HEK293 (cell line): ENCODE results near the gene FOXC1.

Source experiments
- CTCF ChIA-PET: fragments of 350-600 bp; formaldehyde crosslinking; extraction: SDS; loops from one replicate; lab custom pipeline; 2021; ENCODE audit warnings: antibody characterized with exemption; lab: Yijun Ruan, JAX
- POLR2A ChIA-PET: fragments of 300-600 bp; formaldehyde crosslinking; extraction: SDS; loops from one replicate; lab custom pipeline; 2020; ENCODE audit warnings: antibody characterized with exemption, inconsistent platforms; lab: Yijun Ruan, JAX
- H3K27ac ChIP-seq: fragments of 200-500 bp; sonication (Bioruptor generic); 2 replicates; pipeline ENCODE4 v1.5.1; 2014; ENCODE audit warnings: low read depth, low read length, control low read depth, inconsistent platforms; ENCODE audit errors: extremely low read depth
- H3K36me3 ChIP-seq, 2 experiments: fragments of 200-500 bp in 1 of 2; sonication (Bioruptor generic) in 1 of 2; 1 replicate in 1 of 2; 2 replicates in 1 of 2; pipeline ENCODE4 v1.5.1; 2014 to 2017; ENCODE audit warnings: inconsistent platforms in 2 of 2, low read length in 2 of 2; ENCODE audit not compliant: control insufficient read depth in 2 of 2, insufficient read depth in 1 of 2
- H3K4me1 ChIP-seq: fragments of 200-500 bp; sonication (Bioruptor generic); 2 replicates; pipeline ENCODE4 v1.5.1; 2014; ENCODE audit warnings: mild to moderate bottlenecking, low read length, inconsistent platforms; ENCODE audit not compliant: control insufficient read depth, insufficient read depth
- H3K4me3 ChIP-seq: 2 replicates; pipeline ENCODE4 v1.5.1; 2011; ENCODE audit warnings: low read depth, mild to moderate bottlenecking, control low read depth, low read length, moderate library complexity
- H3K9me3 ChIP-seq: fragments of 200-500 bp; sonication (Bioruptor generic); 2 replicates; pipeline ENCODE4 v1.5.1; 2014; ENCODE audit warnings: low read depth, low read length, inconsistent platforms; ENCODE audit not compliant: control insufficient read depth, insufficient read depth
- ATF2 ChIP-seq: fragments of 450-650 bp; formaldehyde crosslinking; IDR thresholded peaks from 2 replicates; pipeline ENCODE4 v1.5.1; 2016; ENCODE audit warnings: missing biosample characterization, missing genetic modification characterization, low read depth
- BCL11A ChIP-seq: fragments of 450-650 bp; formaldehyde crosslinking; IDR thresholded peaks from 2 replicates; pipeline ENCODE4 v1.5.1; 2016; ENCODE audit warnings: low read depth, missing biosample characterization, missing genetic modification characterization
- KLF17 ChIP-seq: fragments of 450-650 bp; formaldehyde crosslinking; IDR thresholded peaks from 2 replicates; pipeline ENCODE4 v1.5.1; 2016; ENCODE audit warnings: missing biosample characterization, missing genetic modification characterization
- KLF7 ChIP-seq: fragments of 450-650 bp; formaldehyde crosslinking; IDR thresholded peaks from 2 replicates; pipeline ENCODE4 v1.5.1; 2016; ENCODE audit warnings: missing biosample characterization, missing genetic modification characterization, borderline replicate concordance
- MEIS1 ChIP-seq: sonication (generic); formaldehyde crosslinking; IDR thresholded peaks from 2 replicates; pipeline ENCODE4 v1.8.1; 2022; ENCODE audit warnings: missing genetic modification reagents, mild to moderate bottlenecking, borderline replicate concordance
- TCF7L2 ChIP-seq: IDR thresholded peaks from 2 replicates; pipeline ENCODE4 v1.6.1; 2011; ENCODE audit warnings: low read depth, mild to moderate bottlenecking, inconsistent platforms, low read length, moderate library complexity, borderline replicate concordance
- YY2 ChIP-seq: fragments of 450-650 bp; formaldehyde crosslinking; IDR thresholded peaks from 2 replicates; pipeline ENCODE4 v1.5.1; 2016; ENCODE audit warnings: missing biosample characterization, missing genetic modification characterization
- ZBTB10 ChIP-seq: fragments of 450-650 bp; formaldehyde crosslinking; IDR thresholded peaks from 2 replicates; pipeline ENCODE4 v1.5.1; 2016; ENCODE audit warnings: missing biosample characterization, missing genetic modification characterization
- ZBTB20 ChIP-seq: fragments of 450-650 bp; formaldehyde crosslinking; IDR thresholded peaks from 2 replicates; pipeline ENCODE4 v1.5.1; 2016; ENCODE audit warnings: missing biosample characterization, missing genetic modification characterization
- ZIC2 ChIP-seq: fragments of 450-650 bp; formaldehyde crosslinking; IDR thresholded peaks from 2 replicates; pipeline ENCODE4 v1.5.1; 2016; ENCODE audit warnings: missing biosample characterization, missing genetic modification characterization
- ZNF155 ChIP-seq: fragments of 450-650 bp; formaldehyde crosslinking; IDR thresholded peaks from 2 replicates; pipeline ENCODE4 v1.5.1; 2016; ENCODE audit warnings: missing biosample characterization, missing genetic modification characterization
- ZNF157 ChIP-seq: fragments of 450-650 bp; formaldehyde crosslinking; IDR thresholded peaks from 2 replicates; pipeline ENCODE4 v1.5.1; 2016; ENCODE audit warnings: missing biosample characterization, missing genetic modification characterization
- ZNF2 ChIP-seq: fragments of 450-650 bp; formaldehyde crosslinking; IDR thresholded peaks from 2 replicates; pipeline ENCODE4 v1.5.1; 2016; ENCODE audit warnings: missing biosample characterization, missing genetic modification characterization
- ZNF221 ChIP-seq: fragments of 450-650 bp; formaldehyde crosslinking; IDR thresholded peaks from 2 replicates; pipeline ENCODE4 v1.5.1; 2017; ENCODE audit warnings: missing biosample characterization, missing genetic modification characterization, borderline replicate concordance
- ZNF248 ChIP-seq: fragments of 450-650 bp; formaldehyde crosslinking; IDR thresholded peaks from 2 replicates; pipeline ENCODE4 v1.5.1; 2017; ENCODE audit warnings: missing biosample characterization, missing genetic modification characterization
- ZNF518A ChIP-seq: fragments of 450-650 bp; formaldehyde crosslinking; conservative IDR thresholded peaks from 2 replicates; pipeline ENCODE4 v1.5.1; 2016; ENCODE audit warnings: low read depth, missing biosample characterization, missing genetic modification characterization
- ZNF555 ChIP-seq: fragments of 450-650 bp; formaldehyde crosslinking; conservative IDR thresholded peaks from 2 replicates; pipeline ENCODE4 v1.5.1; 2017; ENCODE audit warnings: missing biosample characterization, mild to moderate bottlenecking, missing genetic modification characterization, inconsistent platforms
- ZNF600 ChIP-seq: fragments of 450-650 bp; formaldehyde crosslinking; IDR thresholded peaks from 2 replicates; pipeline ENCODE4 v1.5.1; 2016; ENCODE audit warnings: missing biosample characterization, missing genetic modification characterization
- ZNF629 ChIP-seq: fragments of 450-650 bp; formaldehyde crosslinking; IDR thresholded peaks from 2 replicates; pipeline ENCODE4 v1.5.1; 2017; ENCODE audit warnings: missing biosample characterization, missing genetic modification characterization
- ZNF692 ChIP-seq: fragments of 450-650 bp; formaldehyde crosslinking; IDR thresholded peaks from 2 replicates; pipeline ENCODE4 v1.5.1; 2016; ENCODE audit warnings: missing biosample characterization, missing genetic modification characterization
- ZNF701 ChIP-seq: fragments of 450-650 bp; formaldehyde crosslinking; IDR thresholded peaks from 2 replicates; pipeline ENCODE4 v1.5.1; 2016; ENCODE audit warnings: missing biosample characterization, missing genetic modification characterization
- ZNF776 ChIP-seq: fragments of 450-650 bp; formaldehyde crosslinking; IDR thresholded peaks from 2 replicates; pipeline ENCODE4 v1.5.0; 2017; ENCODE audit warnings: missing biosample characterization, missing genetic modification characterization, borderline replicate concordance
- ZNF785 ChIP-seq: fragments of 450-650 bp; formaldehyde crosslinking; IDR thresholded peaks from 2 replicates; pipeline ENCODE4 v1.5.1; 2016; ENCODE audit warnings: missing biosample characterization, missing genetic modification characterization
- ZSCAN23 ChIP-seq: fragments of 450-650 bp; formaldehyde crosslinking; IDR thresholded peaks from 2 replicates; pipeline ENCODE4 v1.5.1; 2016; ENCODE audit warnings: missing biosample characterization, missing genetic modification characterization
- ZXDB ChIP-seq: fragments of 450-650 bp; formaldehyde crosslinking; IDR thresholded peaks from 2 replicates; pipeline ENCODE4 v1.5.1; 2016; ENCODE audit warnings: missing biosample characterization, missing genetic modification characterization

FOXC1 gene

GRCh38 chr6:1615151-1615852, 5.6 kb downstream of the FOXC1 start (continued):
- TF ChIP-seq ZNF2, result peak; percentile 53; the same call in 1 of the 2 replicates
- no peak for TF ChIP-seq ZNF221 (tag by site-specific recombination)
- no peak for TF ChIP-seq ZNF518A (tag by site-specific recombination)
- TF ChIP-seq ZBTB20, result peak; percentile 20; the same call in 1 of the 2 replicates
- TF ChIP-seq ATF2 (tag by site-specific recombination), result peak; percentile 92
- TF ChIP-seq ZXDB (tag by site-specific recombination), result peak; percentile 23; the same call in 1 of the 2 replicates
- no peak for TF ChIP-seq ZNF776 (tag by site-specific recombination)
- peak; percentile 40; the same call in 1 of the 2 replicates for TF ChIP-seq ZNF629 (tag by site-specific recombination)
- TF ChIP-seq ZIC2, result peak; percentile 68
- peak; percentile 39; the same call in 1 of the 2 replicates for TF ChIP-seq ZNF600 (tag by site-specific recombination)
- TF ChIP-seq KLF17 (tag by site-specific recombination), result no peak
- TF ChIP-seq YY2, result no peak

- H3K4me1 ChIP-seq, result peaks cover 19% of the 10 kb centered on the region
- H3K4me3 ChIP-seq, result no peak overlapping the region
- H3K9me3 ChIP-seq, result no peaks in the 10 kb centered on the region
- peak overlapping the region; percentile 100 for H3K27ac ChIP-seq
- peaks cover 21 to 83% of the 10 kb centered on the region in 2 experiments for H3K36me3 ChIP-seq
- ChIA-PET POLR2A (interaction anchor here (1.4 to 2.8 kb wide), 2 partner anchors 11 to 14 kb away, joined by 6 to 14 read pairs; no protein-coding TSS in a partner anchor), CTCF (interaction anchor here (0.5 to 0.9 kb wide), 2 partner anchors 72 to 489 kb away, joined by 3 to 4 read pairs; no protein-coding TSS in a partner anchor)
- TF ChIP-seq BCL11A (tag by site-specific recombination) (no peak), ZNF701 (tag by site-specific recombination) (no peak), ZNF157 (no peak), TCF7L2 (no peak), ZNF155 (tag by site-specific recombination) (no peak), KLF7 (tag by site-specific recombination) (no peak), ZNF692 (no peak), MEIS1 (CRISPR knock-in tag) (no peak), ZNF555 (tag by site-specific recombination) (no peak), ZBTB10 (no peak), ZNF248 (no peak), ZNF785 (tag by site-specific recombination) (no peak), ZSCAN23 (tag by site-specific recombination) (no peak)
Observed at GRCh38 chr6:1615853-1616420, 6.2 kb downstream of the FOXC1 start.
